Kidney (tissue), 14 donors: ENCODE results near the gene PTBP1. TPM values are rescaled to one million over a fixed set of nuclear protein-coding genes. Genes with fewer than 3 reads are reported as not detected.

Experiments used
- DNase-seq, 5 donors: peaks; one replicate each; pipeline ENCODE4 v3.0.0-alpha.2; 2013 to 2020
- FAIRE-seq: peaks from 2 replicates; lab custom pipeline; 2012; peaks lifted over from hg19 to GRCh38; lab: Jason Lieb, UNC
- H3K27ac ChIP-seq, 2 donors: one replicate each; pipeline ENCODE4 v1.7.0; 2013; ENCODE audit warnings: low read depth in 2 of 2, low read length in 2 of 2, inconsistent platforms in 1 of 2
- H3K27me3 ChIP-seq: one replicate; pipeline ENCODE4 v1.7.1; 2013; ENCODE audit warnings: low read length, inconsistent platforms; ENCODE audit not compliant: control insufficient read depth, insufficient read depth
- H3K36me3 ChIP-seq, 3 donors: one replicate each; pipeline versions ENCODE4 v1.7.0 to v1.7.1; 2013; ENCODE audit warnings: low read length in 3 of 3, control low read depth in 1 of 3, inconsistent platforms in 1 of 3; ENCODE audit not compliant: insufficient read depth in 3 of 3, control insufficient read depth in 2 of 3
- H3K4me1 ChIP-seq, 3 donors: one replicate each; pipeline versions ENCODE4 v1.7.0 to v1.7.1; 2013; ENCODE audit warnings: low read length in 3 of 3, inconsistent platforms in 1 of 3, low read depth in 1 of 3; ENCODE audit not compliant: control insufficient read depth in 2 of 3, insufficient read depth in 2 of 3
- H3K4me3 ChIP-seq, 3 donors: one replicate each; pipeline versions ENCODE4 v1.7.0 to v1.8.1; 2013; ENCODE audit warnings: low read length in 3 of 3, control low read depth in 1 of 3, inconsistent platforms in 1 of 3
- H3K9ac ChIP-seq, 3 donors: one replicate each; pipeline versions ENCODE4 v1.7.0 to v1.7.1; 2013; ENCODE audit warnings: low read length in 3 of 3, control low read depth in 1 of 3, inconsistent platforms in 1 of 3
- H3K9me3 ChIP-seq, 3 donors: one replicate each; pipeline versions ENCODE4 v1.7.0 to v1.7.1; 2013; ENCODE audit warnings: low read length in 3 of 3, control low read depth in 1 of 3, inconsistent platforms in 1 of 3; ENCODE audit not compliant: control insufficient read depth in 2 of 3, insufficient read depth in 1 of 3
- CTCF ChIP-seq: IDR thresholded peaks from 3 replicates; pipeline ENCODE4 v1.5.1; 2012; ENCODE audit warnings: mild to moderate bottlenecking, moderate library complexity, borderline replicate concordance; ENCODE audit not compliant: insufficient read depth; ENCODE audit errors: extremely low read depth
- intact Hi-C: fragments of 100-400 bp; cut with DNase I; formaldehyde crosslinking; loops from one replicate; pipeline ENCODE4 v1.11.1; 2022
- polyA plus RNA-seq: library from polyadenylated mRNA; stranded (reverse); fragments of 350-450 nt; fragmentation: Illumina TruSeq; extraction: RNeasy Lipid Tissue Mini Kit (QIAGEN cat#74804); gene quantifications from one replicate; pipeline ENCODE4 v1.2.3, GENCODE V29; 2014; ENCODE audit warnings: low read depth, low replicate concordance; ENCODE audit not compliant: insufficient read depth
- total RNA-seq: library from RNA; stranded (reverse); fragmentation: NEBNext Ultra II Directional; extraction: Animal tissue kit (Norgen Biotek cat#: 25700); gene quantifications from one replicate; pipeline ENCODE4 v1.2.1, GENCODE V29; 2021
- donor health status: control.
- donor health status: control.
- donor health status: control.
- donor health status: control.
- donor health status: control.
- donor health status: DM: yes; HTN: yes; CAD: no.
- donor health status: Normal renal cell carcinoma (clear cell type).

Gene PTBP1
- total and polyA plus RNA-seq, 2 donors from 2014 or later, result 102 to 339 TPM

- no peak overlapping the region for H3K27ac ChIP-seq
- H3K4me3 ChIP-seq, result no peak overlapping the region
- no peak for DNase-seq
- no peaks in the 10 kb centered on the region for H3K27me3 ChIP-seq
- H3K9me3 ChIP-seq, result peaks cover 0 to 3% (median 0%) of the 10 kb centered on the region in 3 donors
- no peak for FAIRE-seq
- no peaks in the 10 kb centered on the region for H3K36me3 ChIP-seq
- peaks cover 0 to 5% (median 0%) of the 10 kb centered on the region in 3 donors for H3K4me1 ChIP-seq
- no peak for TF ChIP-seq CTCF
- no peak overlapping the region for H3K9ac ChIP-seq
- intact Hi-C loops, result no loop called here
Measured at GRCh38 chr19:756821-757688, 40.2 kb upstream of the PTBP1 start.

GRCh38 chr19:757811-758668 lies 39.2 kb upstream of the PTBP1 start:
- no peak for TF ChIP-seq CTCF
- Histone ChIP-seq H3K27ac (no peak overlapping the region), H3K36me3 (no peaks in the 10 kb centered on the region), H3K4me1 (peaks cover 0 to 2% (median 0%) of the 10 kb centered on the region in 3 donors), H3K9ac (no peak overlapping the region), H3K9me3 (peaks cover 0 to 3% (median 0%) of the 10 kb centered on the region in 3 donors), H3K27me3 (no peaks in the 10 kb centered on the region), H3K4me3 (no peak overlapping the region)
- FAIRE-seq, result no peak
- no peak for DNase-seq
- intact Hi-C loops, result no loop called here

GRCh38 chr19:763181-763580 lies 34.1 kb upstream of the PTBP1 start:
- H3K4me1 ChIP-seq, result no peaks in the 10 kb centered on the region
- H3K27me3 ChIP-seq, result no peaks in the 10 kb centered on the region
- H3K9me3 ChIP-seq, result peaks cover 0 to 3% (median 0%) of the 10 kb centered on the region in 3 donors
- H3K9ac ChIP-seq, result no peak overlapping the region
- TF ChIP-seq CTCF, result no peak
- FAIRE-seq (no peak), DNase-seq (no peak)
- no peak overlapping the region for H3K4me3 ChIP-seq
- no peak overlapping the region for H3K27ac ChIP-seq
- no peaks in the 10 kb centered on the region for H3K36me3 ChIP-seq
- intact Hi-C loops, result no loop called here
